A549 (cell line): ENCODE data around the gene FBXW2. TPM values are rescaled to one million over a fixed set of nuclear protein-coding genes. Genes with fewer than 3 reads are reported as not detected.

Source experiments
- ATAC-seq, 2 experiments: fragments of 200-7000 bp in 1 of 2; fragments of >200 bp in 1 of 2; cut with Nextera tagmentation in 1 of 2; cut with Tn5 transposase in 1 of 2; 3 replicates each; pipeline versions ENCODE4 v1.8.0 to v1.9.1; 2018 to 2020; ENCODE audit warnings: mild to moderate bottlenecking in 1 of 2, moderate library complexity in 1 of 2
- CTCF ChIA-PET: fragments of 300-600 bp; sonication (Branson Sonifier 250); formaldehyde crosslinking; extraction: SDS; loops from one replicate; lab custom pipeline; 2021; ENCODE audit warnings: antibody characterized with exemption, inconsistent platforms; lab: Yijun Ruan, JAX
- POLR2A ChIA-PET: fragments of 350-600 bp; formaldehyde crosslinking; extraction: SDS; loops from one replicate; lab custom pipeline; 2021; ENCODE audit warnings: antibody characterized with exemption, inconsistent platforms; lab: Yijun Ruan, JAX
- DNase-seq, 2 experiments: peaks; one replicate each; pipeline versions ENCODE4 v3.0.0 to v3.0.0-alpha.2; 2011 to 2016; ENCODE audit warnings: low read depth in 1 of 2, low spot score in 1 of 2
- FAIRE-seq: peaks from 2 replicates; lab custom pipeline; 2011; peaks lifted over from hg19 to GRCh38; lab: Jason Lieb, UNC
- H3K27ac ChIP-seq, 2 experiments: fragments of >200 bp; sonication (Bioruptor Twin); formaldehyde crosslinking; 3 replicates each; pipeline ENCODE4 v1.5.1; 2016 to 2017
- H3K4me1 ChIP-seq: fragments of >200 bp; sonication (Bioruptor Twin); formaldehyde crosslinking; 3 replicates; pipeline ENCODE4 v1.6.1; 2016
- H3K4me2 ChIP-seq: fragments of >200 bp; sonication (Bioruptor Twin); formaldehyde crosslinking; 3 replicates; pipeline ENCODE4 v1.6.1; 2016
- H3K4me3 ChIP-seq: fragments of >200 bp; sonication (Bioruptor Twin); formaldehyde crosslinking; 3 replicates; pipeline ENCODE4 v1.5.1; 2016
- H3K9me3 ChIP-seq: fragments of >200 bp; sonication (Bioruptor Twin); formaldehyde crosslinking; 3 replicates; pipeline ENCODE4 v1.6.1; 2016
- ATOH8 ChIP-seq: fragments of 250-450 bp; sonication (Bioruptor Pico); IDR thresholded peaks from 2 replicates; pipeline ENCODE4 v1.5.0; 2020; ENCODE audit warnings: low read depth, mild to moderate bottlenecking, moderate library complexity
- BCL3 ChIP-seq: fragments of >200 bp; sonication (Bioruptor Twin); formaldehyde crosslinking; IDR thresholded peaks from 3 replicates; pipeline ENCODE4 v1.6.1; 2016
- BHLHE40 ChIP-seq: IDR thresholded peaks from 2 replicates; pipeline ENCODE4 v1.6.1; 2012; ENCODE audit warnings: low read depth, low read length, inconsistent platforms
- CBX8 ChIP-seq: fragments of 200-600 bp; sonication (generic); IDR thresholded peaks from 2 replicates; pipeline ENCODE4 v1.6.1; 2016
- CTCF ChIP-seq: fragments of >200 bp; sonication (Bioruptor Twin); formaldehyde crosslinking; IDR thresholded peaks from 3 replicates; pipeline ENCODE4 v1.5.1; 2016
- E2F6 ChIP-seq: IDR thresholded peaks from 2 replicates; pipeline ENCODE4 v1.6.1; 2012; ENCODE audit warnings: low read depth, borderline replicate concordance
- EP300 ChIP-seq, 2 experiments: fragments of >200 bp; sonication (Bioruptor Twin); formaldehyde crosslinking; IDR thresholded peaks; 2 replicates in 1 of 2; 3 replicates in 1 of 2; pipeline ENCODE4 v1.6.1; 2016 to 2017
- ESRRA ChIP-seq: fragments of 150-350 bp; IDR thresholded peaks from 2 replicates; pipeline ENCODE4 v1.6.1; 2014; ENCODE audit warnings: mild to moderate bottlenecking, low read length, borderline replicate concordance
- FOSB ChIP-seq: fragments of 250-450 bp; sonication (Bioruptor Pico); IDR thresholded peaks from 2 replicates; pipeline ENCODE4 v1.5.0; 2020; ENCODE audit warnings: mild to moderate bottlenecking, moderate library complexity
- FOSL2 ChIP-seq, 2 experiments: fragments of 450-650 bp in 1 of 2; fragments of >200 bp in 1 of 2; sonication (Bioruptor Twin) in 1 of 2; formaldehyde crosslinking; IDR thresholded peaks; 2 replicates each; pipeline versions ENCODE4 v1.5.0 to v1.6.1; 2016 to 2020; ENCODE audit warnings: mild to moderate bottlenecking in 1 of 2, moderate library complexity in 1 of 2
- FOXS1 ChIP-seq: fragments of 250-450 bp; sonication (Bioruptor Pico); IDR thresholded peaks from 2 replicates; pipeline ENCODE4 v1.5.0; 2020; ENCODE audit warnings: mild to moderate bottlenecking, moderate library complexity
- HOXA7 ChIP-seq: fragments of 250-450 bp; sonication (Bioruptor Pico); IDR thresholded peaks from 2 replicates; pipeline ENCODE4 v1.5.0; 2020; ENCODE audit warnings: mild to moderate bottlenecking, moderate library complexity
- KDM5A ChIP-seq: fragments of 200-600 bp; sonication (generic); IDR thresholded peaks from 2 replicates; pipeline ENCODE4 v1.6.1; 2016; ENCODE audit warnings: antibody characterized with exemption, mild to moderate bottlenecking
- MAX ChIP-seq: IDR thresholded peaks from 2 replicates; pipeline ENCODE4 v1.6.1; 2012
- MAZ ChIP-seq: fragments of 150-350 bp; IDR thresholded peaks from 2 replicates; pipeline ENCODE4 v1.6.1; 2014; ENCODE audit warnings: antibody characterized with exemption, low read depth, low read length, borderline replicate concordance
- MYC ChIP-seq: IDR thresholded peaks from 2 replicates; pipeline ENCODE4 v1.6.1; 2012; ENCODE audit warnings: mild to moderate bottlenecking, inconsistent platforms, low read length, improper control_type of control experiment, borderline replicate concordance
- NFE2L2 ChIP-seq: fragments of 150-350 bp; conservative IDR thresholded peaks from 2 replicates; pipeline ENCODE4 v1.6.1; 2014; ENCODE audit warnings: low read length
- NPAS2 ChIP-seq: fragments of 250-450 bp; sonication (Bioruptor Pico); IDR thresholded peaks from 2 replicates; pipeline ENCODE4 v1.8.0; 2022; ENCODE audit warnings: mild to moderate bottlenecking, moderate library complexity, borderline replicate concordance
- NR3C1 ChIP-seq: fragments of >200 bp; sonication (Bioruptor Twin); formaldehyde crosslinking; IDR thresholded peaks from 3 replicates; pipeline ENCODE4 v1.6.1; 2017
- PHF8 ChIP-seq: fragments of 200-600 bp; sonication (generic); IDR thresholded peaks from 2 replicates; pipeline ENCODE4 v1.6.1; 2016; ENCODE audit warnings: low read depth, mild to moderate bottlenecking, antibody characterized with exemption, moderate library complexity, borderline replicate concordance
- POLR2A ChIP-seq: IDR thresholded peaks from 2 replicates; pipeline ENCODE4 v1.6.1; 2012; ENCODE audit warnings: mild to moderate bottlenecking, low read length
- RAD21 ChIP-seq, 2 experiments: fragments of >200 bp in 1 of 2; sonication (Bioruptor Twin) in 1 of 2; formaldehyde crosslinking in 1 of 2; IDR thresholded peaks in 1 of 2; conservative IDR thresholded peaks in 1 of 2; 2 replicates in 1 of 2; 3 replicates in 1 of 2; pipeline ENCODE4 v1.6.1; 2012 to 2018; ENCODE audit warnings: inconsistent platforms in 1 of 2
- SMC3 ChIP-seq: fragments of >200 bp; sonication (Bioruptor Twin); formaldehyde crosslinking; IDR thresholded peaks from 3 replicates; pipeline ENCODE4 v1.6.1; 2018; ENCODE audit warnings: inconsistent platforms
- SREBF2 ChIP-seq: fragments of 450-650 bp; IDR thresholded peaks from 2 replicates; pipeline ENCODE4 v1.6.1; 2014; ENCODE audit warnings: mild to moderate bottlenecking, moderate library complexity
- TFCP2L1 ChIP-seq: fragments of 250-450 bp; sonication (Bioruptor Pico); IDR thresholded peaks from 2 replicates; pipeline ENCODE4 v1.5.0; 2021; ENCODE audit warnings: mild to moderate bottlenecking
- TP53 ChIP-seq: fragments of 250-450 bp; sonication (Bioruptor Pico); IDR thresholded peaks from 2 replicates; pipeline ENCODE4 v1.5.0; 2021; ENCODE audit warnings: mild to moderate bottlenecking, moderate library complexity
- ZFP36 ChIP-seq: fragments of 450-650 bp; IDR thresholded peaks from 2 replicates; pipeline ENCODE4 v1.6.1; 2014; ENCODE audit warnings: borderline replicate concordance; ENCODE audit not compliant: partially characterized antibody
- ZNF302 ChIP-seq: fragments of 250-450 bp; sonication (Bioruptor Pico); IDR thresholded peaks from 2 replicates; pipeline ENCODE4 v1.9.0; 2021; ENCODE audit warnings: inconsistent platforms, mild to moderate bottlenecking, moderate library complexity
- WGBS: methylation state at CpG from one replicate; pipeline ENCODE4 v1.1.6; 2017; ENCODE audit errors: missing lambda C conversion rate; 5-methylcytosine and 5-hydroxymethylcytosine counted together
- polyA plus RNA-seq, 4 experiments: library from polyadenylated mRNA; depleted of rRNA in 3 of 4; stranded (reverse); fragments of >200 nt; fragmentation: RNase III in 1 of 4; extraction: RNeasy Plus Mini Kit Qiagen cat#74134 plus additional on column Dnase treatment in 1 of 4; gene quantifications; 2 replicates in 3 of 4; 3 replicates in 1 of 4; pipeline ENCODE4 v1.2.3, GENCODE V29; 2011 to 2017

FBXW2 gene
- polyA plus RNA-seq, 2 of the 4 experiments (the other 2 are of a cell fraction) = 28.8 to 60.0 TPM

- TF ChIP-seq SREBF2 (no peak), ZFP36 (no peak), HOXA7 (CRISPR knock-in tag) (no peak), MAX (no peak), MAZ (no peak), TP53 (no peak), TFCP2L1 (CRISPR knock-in tag) (no peak), ZNF302 (CRISPR knock-in tag) (no peak), NR3C1 (no peak), EP300 (IDR thresholded peaks at IDR 0.05) (no peak), FOXS1 (CRISPR knock-in tag) (no peak), POLR2A (no peak), FOSL2 (IDR thresholded peaks at IDR 0.05) (no peak), FOSL2 (CRISPR knock-in tag; IDR thresholded peaks at IDR 0.05) (no peak), FOSB (CRISPR knock-in tag) (no peak), E2F6 (no peak), CTCF (no peak), MYC (no peak), KDM5A (no peak)
- no peak for FAIRE-seq
- 75% methylated on average over 6 of the region's 6 CpGs for WGBS
- ChIA-PET POLR2A (no interaction called here), CTCF (interaction anchor here (0.6 to 4.7 kb wide), 4 partner anchors 10 to 25 kb away, joined by 3 to 19 read pairs (median 6); no protein-coding TSS in a partner anchor)
- Histone ChIP-seq H3K4me3 (no peak overlapping the region), H3K4me1 (peaks cover 9% of the 10 kb centered on the region; the same call in 1 of the 3 replicates), H3K9me3 (no peaks in the 10 kb centered on the region), H3K27ac (no peak overlapping the region), H3K4me2 (no peak overlapping the region)
- no peak for ATAC-seq
- no peak for DNase-seq
Measured at GRCh38 chr9:120745278-120745677, 47.9 kb downstream of the FBXW2 start.

- 78% methylated on average over 6 of the region's 6 CpGs for WGBS
- ChIA-PET CTCF (interaction anchor here (0.6 to 4.7 kb wide), 10 partner anchors 8 to 311 kb away, joined by 3 to 19 read pairs (median 3); no protein-coding TSS in a partner anchor), POLR2A (no interaction called here)
- peak; percentile 66 to 81 for TF ChIP-seq RAD21 (conservative IDR thresholded peaks at IDR 0.05 in 1 of 2, IDR thresholded peaks at IDR 0.05 in 1 of 2)
- TF ChIP-seq SMC3 = peak; percentile 42
- TF ChIP-seq BCL3 = no peak
- no peak for TF ChIP-seq CBX8
- TF ChIP-seq NFE2L2 = no peak
- no peak for TF ChIP-seq PHF8
- TF ChIP-seq BHLHE40 = no peak
- no peak for TF ChIP-seq ESRRA
- TF ChIP-seq ATOH8 = no peak
- no peak for TF ChIP-seq NPAS2 (CRISPR knock-in tag)
- TF ChIP-seq FOSB (CRISPR knock-in tag) = no peak
- TF ChIP-seq FOSL2 (IDR thresholded peaks at IDR 0.05) = no peak
- TF ChIP-seq FOSL2 (CRISPR knock-in tag; IDR thresholded peaks at IDR 0.05) = no peak
- TF ChIP-seq CTCF = peak; percentile 62
- Histone ChIP-seq H3K27ac (no peak overlapping the region), H3K4me3 (no peak overlapping the region), H3K4me2 (no peak overlapping the region), H3K4me1 (peaks cover 9% of the 10 kb centered on the region; the same call in 1 of the 3 replicates), H3K9me3 (no peaks in the 10 kb centered on the region)
- FAIRE-seq = no peak
- DNase-seq = peak; percentile 71
- ATAC-seq = peak; percentile 86 to 95
Measured at GRCh38 chr9:120742951-120743416, 50.2 kb downstream of the FBXW2 start.
